Endodermal cell (in vitro differentiated cells): Measurements from ENCODE around the gene PTPN11. TPM values are rescaled to one million over a fixed set of nuclear protein-coding genes. Genes with fewer than 3 reads are reported as not detected.
A peak's percentile ranks its signal among the peaks of the same experiment; 100 is the strongest.

ENCODE experiments used
- DNase-seq: peaks from one replicate; pipeline ENCODE4 v3.0.0-alpha.2; 2017
- H3K27ac ChIP-seq: 2 replicates; pipeline ENCODE4 v1.5.1; 2013; ENCODE audit warnings: mild to moderate bottlenecking, low read depth, low read length, moderate library complexity
- H3K27me3 ChIP-seq: 2 replicates; pipeline ENCODE4 v1.6.1; 2013; ENCODE audit warnings: mild to moderate bottlenecking, low read length, moderate library complexity; ENCODE audit not compliant: insufficient read depth, control insufficient read depth, poor library complexity, severe bottlenecking
- H3K36me3 ChIP-seq: 2 replicates; pipeline ENCODE4 v1.7.0; 2013; ENCODE audit warnings: mild to moderate bottlenecking, low read length, moderate library complexity; ENCODE audit not compliant: control insufficient read depth, insufficient read depth
- H3K4me1 ChIP-seq: one replicate; pipeline ENCODE4 v1.7.0; 2013; ENCODE audit warnings: low read length; ENCODE audit not compliant: control insufficient read depth, insufficient read depth
- H3K4me3 ChIP-seq: 2 replicates; pipeline ENCODE4 v1.5.1; 2013; ENCODE audit warnings: mild to moderate bottlenecking, low read length, moderate library complexity
- H3K9ac ChIP-seq: 2 replicates; pipeline ENCODE4 v1.6.1; 2013; ENCODE audit warnings: mild to moderate bottlenecking, low read length, moderate library complexity; ENCODE audit not compliant: poor library complexity, severe bottlenecking; ENCODE audit errors: extremely low read depth
- H3K9me3 ChIP-seq: 2 replicates; pipeline ENCODE4 v1.6.1; 2013; ENCODE audit warnings: mild to moderate bottlenecking, low read length, moderate library complexity; ENCODE audit not compliant: control insufficient read depth
- H3K27ac Mint-ChIP-seq: 2 replicates; pipeline ENCODE4 v1.8.0; 2020; ENCODE audit warnings: mixed read lengths
- H3K27me3 Mint-ChIP-seq: 2 replicates; pipeline ENCODE4 v1.8.0; 2021; ENCODE audit warnings: mild to moderate bottlenecking, mixed read lengths; ENCODE audit not compliant: insufficient read depth
- H3K36me3 Mint-ChIP-seq: 2 replicates; pipeline ENCODE4 v1.8.0; 2020; ENCODE audit warnings: low read depth, mixed read lengths
- H3K4me1 Mint-ChIP-seq: 2 replicates; pipeline ENCODE4 v1.8.0; 2020; ENCODE audit warnings: mixed read lengths
- H3K4me3 Mint-ChIP-seq: 2 replicates; pipeline ENCODE4 v1.8.0; 2020; ENCODE audit warnings: mild to moderate bottlenecking, moderate library complexity, mixed read lengths
- H3K9me3 Mint-ChIP-seq: 2 replicates; pipeline ENCODE4 v1.8.0; 2020; ENCODE audit warnings: mild to moderate bottlenecking, mixed read lengths
- CTCF ChIP-seq: fragments of 200-600 bp; sonication (generic); conservative IDR thresholded peaks from 2 replicates; pipeline ENCODE4 v1.5.0; 2021; ENCODE audit warnings: antibody characterized with exemption, mild to moderate bottlenecking
- WGBS, 2 experiments: methylation state at CpG; one replicate each; pipeline versions ENCODE4 v1.1.5 to v1.1.7; 2013; ENCODE audit warnings: missing lambda C conversion rate in 2 of 2, mixed read lengths in 1 of 2; ENCODE audit not compliant: insufficient coverage in 1 of 2, insufficient read length in 1 of 2; 5-methylcytosine and 5-hydroxymethylcytosine counted together
- total RNA-seq, 2 donors: library from RNA; stranded (reverse); fragmentation: NEBNext Ultra II Directional in 1 of 2; extraction: Animal tissue kit (Norgen Biotek cat#: 25700) in 1 of 2; gene quantifications; 2 replicates in 1 of 2; 3 replicates in 1 of 2; pipeline ENCODE4 v1.2.1, GENCODE V29; 2021

Gene PTPN11
- total RNA-seq, 2 donors from 2014 or later = 98.2 to 106 TPM

DNA sequence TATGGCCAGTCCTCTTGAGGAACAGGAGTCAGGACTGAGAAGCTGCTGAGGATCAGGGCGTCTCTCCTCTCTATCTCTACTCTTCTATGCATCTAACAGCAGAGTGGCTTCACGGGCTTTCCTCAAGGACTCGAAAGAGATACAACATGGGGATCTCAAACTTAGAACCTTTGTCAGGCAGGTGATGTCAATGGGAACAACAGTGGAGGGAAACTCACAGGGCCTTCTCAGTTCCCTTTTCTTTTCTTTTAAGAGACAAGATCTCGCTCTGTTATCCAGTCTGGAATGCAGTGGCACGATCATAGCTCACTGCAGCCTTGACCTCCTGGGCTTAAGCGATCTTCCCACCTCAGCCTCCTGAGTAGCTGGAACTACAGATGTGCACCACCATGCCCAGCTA, 127.6 kb downstream of the PTPN11 start:
- H3K9me3 ChIP-seq = no peaks in the 10 kb centered on the region
- Mint-ChIP-seq H3K4me3 (no peak overlapping the region), H3K27me3 (peaks cover 29% of the 10 kb centered on the region), H3K4me1 (no peaks in the 10 kb centered on the region), H3K27ac (no peak overlapping the region), H3K9me3 (peaks cover 4% of the 10 kb centered on the region), H3K36me3 (no peaks in the 10 kb centered on the region)
- TF ChIP-seq CTCF = no peak
- DNase-seq = no peak
- H3K4me3 ChIP-seq = no peak overlapping the region
- 89 to 91% methylated on average over 6 of the region's 6 CpGs for WGBS, 2 experiments
- no peak overlapping the region for H3K27ac ChIP-seq
- H3K27me3 ChIP-seq = peaks cover 12% of the 10 kb centered on the region
- H3K9ac ChIP-seq = no peak overlapping the region
- H3K4me1 ChIP-seq = no peaks in the 10 kb centered on the region
- H3K36me3 ChIP-seq = no peaks in the 10 kb centered on the region

- Mint-ChIP-seq H3K27ac (no peak overlapping the region), H3K4me3 (no peak overlapping the region), H3K27me3 (peaks cover 26% of the 10 kb centered on the region), H3K4me1 (no peaks in the 10 kb centered on the region), H3K9me3 (peaks cover 4% of the 10 kb centered on the region), H3K36me3 (no peaks in the 10 kb centered on the region)
- WGBS, 2 experiments = 60 to 83% methylated on average over 1 to 2 of the region's 2 CpGs
- no peak for DNase-seq
- TF ChIP-seq CTCF = no peak
- Histone ChIP-seq H3K4me3 (no peak overlapping the region), H3K36me3 (no peaks in the 10 kb centered on the region), H3K27me3 (peaks cover 12% of the 10 kb centered on the region), H3K9me3 (no peaks in the 10 kb centered on the region), H3K27ac (no peak overlapping the region), H3K9ac (no peak overlapping the region), H3K4me1 (no peaks in the 10 kb centered on the region)
These were observed 128.2 kb downstream of the PTPN11 start for GRCh38 chr12:112546996-112547395.

GRCh38 chr12:112549031-112549430, 130.3 kb downstream of the PTPN11 start:
- Histone ChIP-seq H3K4me1 (no peaks in the 10 kb centered on the region), H3K9me3 (no peaks in the 10 kb centered on the region), H3K9ac (no peak overlapping the region), H3K27ac (no peak overlapping the region), H3K4me3 (no peak overlapping the region), H3K27me3 (peaks cover 12% of the 10 kb centered on the region), H3K36me3 (no peaks in the 10 kb centered on the region)
- peaks cover 12% of the 10 kb centered on the region for H3K9me3 Mint-ChIP-seq
- DNase-seq = peak; percentile 65
- TF ChIP-seq CTCF = no peak
- no peak overlapping the region for H3K27ac Mint-ChIP-seq
- peaks cover 18% of the 10 kb centered on the region for H3K27me3 Mint-ChIP-seq
- 91% methylated on average over 5 of the region's 5 CpGs; no CpG with 5 or more reads in 1 of the 2 experiments for WGBS, 2 experiments
- no peaks in the 10 kb centered on the region for H3K36me3 Mint-ChIP-seq
- no peak overlapping the region for H3K4me3 Mint-ChIP-seq
- no peaks in the 10 kb centered on the region for H3K4me1 Mint-ChIP-seq
